ENCODE data around the gene PTPN3.
"Not testable (repeated sequence)": the region's sequence is repeated elsewhere in the genome, so short reads cannot be mapped to it uniquely, and the experiment has no call there.

DNA sequence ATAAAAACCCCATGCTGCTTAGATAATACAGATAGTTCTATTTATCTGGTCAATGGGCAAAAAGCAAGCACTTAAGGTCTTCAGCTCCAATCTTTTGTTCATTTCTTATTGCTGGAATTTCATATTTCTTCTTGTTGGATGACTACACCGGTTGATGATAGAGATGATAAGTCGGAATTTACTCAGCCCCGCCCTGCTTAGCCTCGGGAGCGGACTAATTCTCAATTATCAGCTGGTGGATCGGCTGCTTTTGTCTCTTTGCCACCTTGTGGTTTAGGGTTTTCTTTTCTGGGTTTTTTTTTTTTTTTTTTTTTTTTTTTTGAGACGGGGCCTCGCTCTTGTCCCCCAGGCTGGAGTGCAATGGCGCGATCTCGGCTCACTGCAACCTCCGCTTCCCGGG lies 34.5 kb upstream of the PTPN3 start:
- not testable (repeated sequence) for TF ChIP-seq EZH2 (IDR thresholded peaks at IDR 0.05); POLR2AphosphoS5 (IDR thresholded peaks at IDR 0.05; ENCODE audit: borderline replicate concordance, low read depth, low read length)

All from SK-N-MC (cell line).